ENCODE data around the gene MFAP3L.

Gene MFAP3L

DNA sequence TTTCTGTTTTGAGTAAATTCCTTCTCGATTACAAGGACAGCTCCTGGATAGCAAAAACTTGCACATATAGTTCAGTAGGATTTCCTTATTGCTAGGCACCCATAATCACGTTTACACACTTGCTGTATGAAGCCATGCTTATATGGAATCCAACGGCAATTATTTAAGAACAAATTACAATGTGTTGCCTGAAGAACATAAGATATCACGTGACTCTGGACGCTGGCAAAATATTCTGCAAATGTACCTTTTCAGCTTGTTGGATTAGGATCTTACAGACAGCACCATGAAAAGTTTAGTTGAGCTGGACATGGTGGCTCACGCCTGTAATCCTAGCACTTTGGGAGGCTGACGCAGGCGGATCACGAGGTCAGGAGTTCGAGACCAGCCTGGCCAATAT is 17.4 kb downstream of the MFAP3L start:
- Histone ChIP-seq H3K4me1 (ENCODE audit: insufficient read depth, low read length) (peaks cover 9% of the 10 kb centered on the region; the same call in 1 of the 2 replicates), H3K9ac (ENCODE audit: low read depth, low read length) (no peak overlapping the region), H3K9me3 (ENCODE audit: control insufficient read depth, insufficient read depth, low read length) (no peaks in the 10 kb centered on the region; the same call in 1 of the 2 replicates), H3K36me3 (ENCODE audit: insufficient read depth, low read length) (no peaks in the 10 kb centered on the region)

DNA sequence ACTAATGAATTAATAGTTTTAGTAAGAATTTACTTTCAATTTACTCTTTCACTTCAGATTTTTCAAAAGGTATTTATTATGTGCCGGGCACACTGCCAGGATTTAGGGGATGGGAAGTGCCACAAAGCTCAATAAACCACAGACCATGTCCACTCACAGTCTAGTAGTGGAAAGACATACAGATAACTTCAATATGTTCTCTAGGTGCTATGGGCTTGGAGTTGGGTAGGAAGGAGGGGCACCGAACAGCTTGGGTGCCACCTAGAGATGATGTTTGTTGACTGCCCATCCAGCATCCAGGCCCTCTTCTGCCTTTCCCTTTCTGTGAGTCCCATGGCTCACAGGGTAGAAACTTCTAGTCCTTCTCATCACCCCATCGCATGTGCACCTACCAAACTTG is 17.8 kb downstream of the MFAP3L start:
- no peaks in the 10 kb centered on the region; the same call in 1 of the 2 replicates for H3K9me3 ChIP-seq (ENCODE audit: control insufficient read depth, insufficient read depth, low read length)
- peaks cover 9% of the 10 kb centered on the region; the same call in 1 of the 2 replicates for H3K4me1 ChIP-seq (ENCODE audit: insufficient read depth, low read length)
- H3K9ac ChIP-seq (ENCODE audit: low read depth, low read length): no peak overlapping the region
- H3K36me3 ChIP-seq (ENCODE audit: insufficient read depth, low read length): no peaks in the 10 kb centered on the region

DNA sequence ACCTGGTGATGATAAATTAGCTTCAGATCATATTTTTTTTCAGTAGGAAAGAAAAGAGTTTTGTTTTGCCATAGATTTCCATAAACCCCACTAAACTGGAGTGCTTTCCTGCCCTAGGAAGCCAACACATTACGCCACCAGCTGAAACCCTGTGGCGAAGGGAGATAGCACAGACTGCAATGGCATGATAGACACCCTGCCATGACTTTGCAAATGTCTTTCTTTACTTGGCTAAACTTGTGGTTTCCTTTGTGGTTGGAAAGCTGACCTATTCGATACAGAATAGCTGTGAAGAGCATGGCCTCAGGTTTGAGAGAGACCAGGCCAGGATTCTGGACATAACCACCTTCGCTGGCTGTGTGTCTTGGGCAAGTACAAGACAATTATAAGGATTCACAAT is 19.1 kb downstream of the MFAP3L start:
- Histone ChIP-seq H3K4me1 (ENCODE audit: insufficient read depth, low read length) (peaks cover 11% of the 10 kb centered on the region), H3K9ac (ENCODE audit: low read depth, low read length) (no peak overlapping the region), H3K9me3 (ENCODE audit: control insufficient read depth, insufficient read depth, low read length) (no peaks in the 10 kb centered on the region; the same call in 1 of the 2 replicates), H3K36me3 (ENCODE audit: insufficient read depth, low read length) (no peaks in the 10 kb centered on the region)

DNA sequence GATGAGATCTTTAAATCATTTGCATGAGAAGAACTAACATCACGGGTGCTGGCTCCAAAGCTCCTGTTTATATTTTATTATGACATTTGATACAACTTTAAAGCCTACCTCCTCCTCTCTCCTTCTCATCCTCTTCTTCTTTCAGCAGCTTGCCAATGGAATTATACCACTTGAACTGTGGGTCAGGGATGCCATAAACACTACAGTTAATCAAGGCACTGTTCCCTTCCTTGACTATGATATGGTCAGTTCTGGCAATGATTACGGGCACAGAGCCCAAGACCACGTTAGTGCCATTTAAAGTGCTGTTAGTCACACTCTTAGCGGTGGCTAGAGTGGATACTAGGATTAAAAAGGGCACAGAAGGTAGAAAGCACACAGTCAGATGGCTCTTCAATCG is 20.7 kb downstream of the MFAP3L start:
- no peaks in the 10 kb centered on the region for H3K36me3 ChIP-seq (ENCODE audit: insufficient read depth, low read length)

DNA sequence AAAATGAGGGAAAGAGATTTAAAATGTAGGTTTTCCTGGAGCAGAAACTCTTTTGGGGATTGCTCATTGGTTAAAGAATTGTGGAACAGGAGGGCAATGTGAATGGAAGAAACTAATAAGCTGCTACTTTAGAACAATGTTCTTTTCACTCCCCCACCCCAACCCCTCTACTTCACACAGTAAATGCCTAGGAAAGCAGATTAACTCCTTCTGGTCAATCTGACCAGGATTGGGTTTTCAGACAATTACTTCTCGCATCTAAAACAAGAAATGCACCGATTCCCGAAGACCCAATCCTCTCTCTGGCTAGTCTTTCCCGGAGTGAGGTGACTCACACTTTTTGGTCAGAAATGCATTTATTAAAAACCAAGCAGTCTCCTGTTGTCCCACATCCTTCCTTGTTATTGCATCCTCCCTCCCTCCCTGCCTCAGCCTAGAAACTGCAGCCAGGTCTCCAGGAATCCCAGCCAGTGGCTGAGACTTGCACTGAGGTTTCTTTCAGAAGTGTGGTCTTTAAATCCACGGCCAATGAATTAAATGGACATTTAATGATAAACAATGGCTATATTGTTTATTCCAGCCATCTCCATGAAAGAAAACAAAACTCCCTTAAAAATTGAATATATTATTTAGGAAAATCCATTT is 21.4 kb downstream of the MFAP3L start:
- no peaks in the 10 kb centered on the region for H3K9me3 ChIP-seq (ENCODE audit: control insufficient read depth, insufficient read depth, low read length)
- peaks cover 18% of the 10 kb centered on the region for H3K4me1 ChIP-seq (ENCODE audit: insufficient read depth, low read length)

More for the DNA sequence above, 20.7 kb downstream of the MFAP3L start:
- no peaks in the 10 kb centered on the region for H3K9me3 ChIP-seq (ENCODE audit: control insufficient read depth, insufficient read depth, low read length)
- no peak overlapping the region for H3K9ac ChIP-seq (ENCODE audit: low read depth, low read length)
- peaks cover 18% of the 10 kb centered on the region for H3K4me1 ChIP-seq (ENCODE audit: insufficient read depth, low read length)

DNA sequence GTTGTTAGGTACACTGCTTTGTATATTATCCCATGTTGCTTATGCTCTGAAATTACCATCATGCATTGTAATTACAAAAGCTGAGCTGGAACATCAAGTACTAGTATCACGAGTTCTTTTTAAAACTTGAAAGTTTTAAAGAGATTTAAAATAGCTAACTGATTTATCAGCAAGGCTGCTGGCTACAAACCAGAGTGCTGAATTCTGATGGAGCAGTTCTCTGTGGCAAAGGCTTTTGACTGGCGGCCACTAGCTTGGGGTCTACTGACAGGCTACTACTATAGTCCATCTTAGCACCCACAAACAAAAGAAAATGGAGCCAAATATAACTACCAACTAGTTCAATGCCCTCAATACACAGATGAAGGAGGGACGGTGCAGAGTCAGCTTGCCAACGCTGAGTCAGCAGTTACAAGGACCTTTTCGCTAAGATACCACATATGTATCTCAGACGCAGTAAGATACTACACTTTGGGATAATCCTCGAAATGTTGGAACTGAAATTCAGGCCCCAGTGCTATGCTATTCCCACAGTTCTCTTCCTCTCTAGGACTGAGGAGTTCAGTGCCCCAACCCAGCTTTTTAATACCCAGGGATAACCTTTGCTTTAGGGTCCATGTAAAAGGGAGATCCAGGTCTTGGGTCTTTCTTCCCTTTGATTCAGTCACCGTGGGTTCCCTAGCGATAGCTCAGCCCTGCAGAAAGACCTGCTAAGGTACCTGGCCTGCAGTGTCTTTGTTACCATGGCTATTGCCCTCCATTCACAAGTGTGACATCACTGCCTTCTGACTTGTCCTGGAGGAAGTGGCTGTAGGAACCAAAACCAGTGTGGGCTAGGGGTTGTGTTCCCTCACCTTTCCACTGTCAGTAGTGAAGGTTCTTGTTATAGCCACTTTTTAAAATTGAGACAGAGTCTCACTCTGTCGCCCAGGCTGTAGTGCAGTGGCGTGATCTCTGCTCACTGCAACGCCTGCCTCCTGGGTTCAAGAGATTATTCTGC is 22.8 kb downstream of the MFAP3L start:
- peaks cover 18% of the 10 kb centered on the region for H3K4me1 ChIP-seq (ENCODE audit: insufficient read depth, low read length)
- no peaks in the 10 kb centered on the region for H3K9me3 ChIP-seq (ENCODE audit: control insufficient read depth, insufficient read depth, low read length)
- no peaks in the 10 kb centered on the region for H3K36me3 ChIP-seq (ENCODE audit: insufficient read depth, low read length)
- H3K9ac ChIP-seq (ENCODE audit: low read depth, low read length): no peak overlapping the region

More for the DNA sequence above, 21.4 kb downstream of the MFAP3L start:
- no peak overlapping the region for H3K9ac ChIP-seq (ENCODE audit: low read depth, low read length)
- no peaks in the 10 kb centered on the region for H3K36me3 ChIP-seq (ENCODE audit: insufficient read depth, low read length)

DNA sequence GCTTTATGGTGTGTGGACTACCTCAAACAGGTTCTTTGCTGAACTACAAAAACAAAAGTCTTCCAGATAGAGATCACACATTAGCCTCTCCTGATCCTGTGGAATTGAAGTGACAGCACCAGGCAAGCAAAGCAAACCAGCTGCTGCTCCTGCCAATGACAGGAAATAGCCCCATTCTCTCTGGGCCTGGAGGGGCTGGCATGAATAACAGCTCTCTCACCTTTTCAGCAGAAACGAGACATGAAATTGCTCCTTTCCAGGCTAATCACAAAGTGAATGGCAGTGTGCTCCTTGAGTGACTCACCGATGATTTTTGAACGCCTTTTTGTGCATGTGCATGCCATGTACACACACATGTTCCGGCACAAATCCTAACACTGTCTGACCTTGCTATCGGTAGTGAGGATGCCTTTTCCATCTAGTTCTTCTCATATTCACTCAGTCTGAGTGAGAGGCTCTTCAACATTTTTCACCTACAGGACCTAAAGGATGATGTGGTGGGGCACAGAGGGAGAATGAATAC is 24.4 kb downstream of the MFAP3L start:
- H3K9ac ChIP-seq (ENCODE audit: low read depth, low read length): no peak overlapping the region
- H3K36me3 ChIP-seq (ENCODE audit: insufficient read depth, low read length): no peaks in the 10 kb centered on the region
- no peaks in the 10 kb centered on the region for H3K9me3 ChIP-seq (ENCODE audit: control insufficient read depth, insufficient read depth, low read length)
- peaks cover 20% of the 10 kb centered on the region for H3K4me1 ChIP-seq (ENCODE audit: insufficient read depth, low read length)

DNA sequence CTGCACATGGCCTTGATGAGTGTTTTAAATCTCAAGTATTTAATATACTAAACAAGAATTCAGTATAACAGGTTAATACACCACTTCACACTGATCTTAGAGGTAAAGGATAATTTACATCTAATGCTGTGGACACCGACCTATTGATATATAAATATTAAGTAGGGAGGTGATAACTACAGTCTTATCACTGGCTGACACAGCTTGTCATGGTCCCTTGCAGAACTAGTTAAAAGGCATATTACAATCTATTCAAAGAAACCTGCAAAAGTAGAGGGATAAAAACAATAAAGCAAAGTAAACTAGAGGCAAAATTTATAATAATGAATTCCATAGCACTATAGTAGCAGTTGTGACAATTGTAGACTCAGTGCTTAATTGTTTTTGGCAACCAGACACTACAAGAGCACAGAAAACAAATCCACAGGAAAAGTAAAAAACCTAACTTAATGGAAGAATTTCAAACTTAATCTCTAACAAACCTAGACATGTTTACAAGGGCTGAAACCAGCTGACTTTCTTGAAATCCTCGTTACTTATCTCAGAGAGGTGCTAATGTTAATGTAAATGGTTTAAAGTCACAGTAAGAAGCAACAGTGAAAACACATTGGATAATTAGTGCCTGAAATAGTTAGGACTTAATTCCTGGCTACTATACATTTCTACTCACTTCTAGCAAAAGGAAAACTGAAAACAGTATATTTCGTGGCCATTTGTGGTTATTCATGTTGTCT is 25.0 kb downstream of the MFAP3L start:
- H3K36me3 ChIP-seq (ENCODE audit: insufficient read depth, low read length): no peaks in the 10 kb centered on the region
- H3K9me3 ChIP-seq (ENCODE audit: control insufficient read depth, insufficient read depth, low read length): no peaks in the 10 kb centered on the region
- no peak overlapping the region for H3K9ac ChIP-seq (ENCODE audit: low read depth, low read length)
- H3K4me1 ChIP-seq (ENCODE audit: insufficient read depth, low read length): peaks cover 26% of the 10 kb centered on the region

DNA sequence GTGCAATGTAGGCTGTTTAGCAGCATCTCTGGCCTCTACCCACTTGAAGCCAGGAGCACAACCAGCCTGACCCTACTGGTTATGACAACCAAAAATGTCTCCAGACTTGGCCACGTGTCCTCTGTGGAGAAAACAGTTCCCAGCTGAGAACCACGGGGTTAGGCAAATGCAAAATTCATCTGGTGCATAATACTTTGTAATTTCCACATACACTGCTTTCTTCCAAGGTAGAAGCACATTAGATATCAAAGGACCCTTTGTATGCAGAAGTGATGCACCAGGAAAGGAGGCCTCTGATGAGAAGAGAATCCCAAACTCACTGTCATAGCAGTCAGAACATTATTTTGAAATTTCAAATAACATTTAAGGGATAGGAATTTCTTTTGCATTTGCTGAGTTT is 26.3 kb downstream of the MFAP3L start:
- H3K36me3 ChIP-seq (ENCODE audit: insufficient read depth, low read length): no peaks in the 10 kb centered on the region
- H3K9ac ChIP-seq (ENCODE audit: low read depth, low read length): no peak overlapping the region
- H3K9me3 ChIP-seq (ENCODE audit: control insufficient read depth, insufficient read depth, low read length): no peaks in the 10 kb centered on the region
- peaks cover 23% of the 10 kb centered on the region for H3K4me1 ChIP-seq (ENCODE audit: insufficient read depth, low read length)

DNA sequence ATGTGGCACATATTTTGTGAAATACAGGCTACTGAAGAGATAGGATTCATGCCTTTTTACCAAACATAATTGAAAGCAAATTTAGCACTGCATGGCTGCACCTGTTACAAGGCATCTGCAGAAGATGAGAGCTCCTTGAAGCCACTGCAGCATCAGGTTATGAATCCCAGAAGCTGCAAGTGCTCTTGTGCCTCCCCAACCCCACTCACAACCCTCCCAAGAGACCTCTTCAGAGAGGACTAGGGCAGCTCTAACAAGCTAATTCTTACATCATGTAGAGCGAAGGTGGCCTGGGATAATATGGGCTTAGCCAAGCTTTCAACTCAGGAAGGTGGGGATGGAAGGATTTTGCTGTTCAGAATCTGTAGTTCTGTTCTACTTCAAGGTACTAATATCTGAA is 27.2 kb downstream of the MFAP3L start:
- no peaks in the 10 kb centered on the region for H3K9me3 ChIP-seq (ENCODE audit: control insufficient read depth, insufficient read depth, low read length)
- H3K9ac ChIP-seq (ENCODE audit: low read depth, low read length): no peak overlapping the region
- peaks cover 19% of the 10 kb centered on the region for H3K4me1 ChIP-seq (ENCODE audit: insufficient read depth, low read length)
- no peaks in the 10 kb centered on the region for H3K36me3 ChIP-seq (ENCODE audit: insufficient read depth, low read length)

DNA sequence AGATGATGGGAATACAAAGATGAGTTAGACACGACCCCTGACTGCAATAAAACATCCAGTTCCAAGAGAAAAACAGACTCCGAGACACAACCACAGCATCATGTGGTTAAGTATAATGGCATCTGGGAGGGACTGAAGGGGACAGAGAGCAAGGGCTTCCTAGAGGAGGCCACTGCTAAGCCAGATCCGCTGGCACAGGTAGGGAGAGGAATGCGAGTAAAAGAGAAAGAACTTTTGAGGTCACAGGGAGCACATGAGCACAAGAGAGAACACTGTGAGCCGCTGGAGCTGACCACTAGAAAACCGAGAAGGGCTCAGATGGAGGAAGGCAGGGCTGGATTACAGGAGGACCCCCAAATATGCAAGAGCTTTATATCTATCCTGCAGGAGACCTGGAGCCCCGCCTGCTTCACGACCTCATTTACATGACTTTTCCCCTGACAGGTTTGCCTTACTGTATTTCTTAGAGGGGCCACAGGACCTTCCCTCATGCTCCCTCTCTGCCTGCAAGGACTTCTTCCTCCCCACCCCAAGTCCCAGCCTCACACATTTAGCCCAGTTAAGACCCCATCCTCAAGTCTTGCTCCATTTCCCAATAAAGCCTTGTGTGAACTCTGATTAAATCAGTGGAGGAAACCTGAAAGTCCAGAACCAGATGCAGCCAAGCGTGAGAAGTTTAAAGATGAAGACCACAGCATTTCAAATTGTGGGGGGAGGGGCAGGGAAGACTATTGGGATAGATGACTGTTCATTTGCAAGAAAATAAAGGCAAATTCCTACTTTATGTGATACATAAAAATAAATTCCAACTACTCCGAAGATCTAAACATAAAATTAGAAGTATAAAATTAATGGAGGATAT is 29.6 kb downstream of the MFAP3L start:
- no peak overlapping the region for H3K9ac ChIP-seq (ENCODE audit: low read depth, low read length)
- peaks cover 12% of the 10 kb centered on the region for H3K4me1 ChIP-seq (ENCODE audit: insufficient read depth, low read length)
- no peaks in the 10 kb centered on the region for H3K9me3 ChIP-seq (ENCODE audit: control insufficient read depth, insufficient read depth, low read length)
- no peaks in the 10 kb centered on the region for H3K36me3 ChIP-seq (ENCODE audit: insufficient read depth, low read length)

DNA sequence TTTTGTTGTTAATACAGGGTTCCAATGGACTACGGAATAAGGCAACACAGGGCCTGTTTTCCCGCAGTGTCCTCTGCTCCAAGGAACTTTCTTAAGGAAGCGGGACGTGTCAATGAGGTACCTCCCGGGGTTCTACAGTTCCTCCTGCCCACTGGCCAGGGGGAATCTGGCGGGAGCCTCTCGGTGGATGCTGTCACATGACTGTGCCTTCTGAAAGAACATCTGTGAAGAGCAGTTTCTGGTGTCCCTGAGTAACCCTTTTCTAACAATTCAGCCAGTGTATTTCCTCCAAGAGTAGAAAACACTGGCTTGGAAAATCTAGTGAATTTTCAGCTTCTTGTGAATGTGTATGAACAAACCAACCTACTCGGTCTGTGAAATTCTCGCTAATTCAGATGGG is 32.7 kb downstream of the MFAP3L start:
- Histone ChIP-seq H3K4me1 (ENCODE audit: insufficient read depth, low read length) (peaks cover 11% of the 10 kb centered on the region), H3K9me3 (ENCODE audit: control insufficient read depth, insufficient read depth, low read length) (no peaks in the 10 kb centered on the region), H3K9ac (ENCODE audit: low read depth, low read length) (no peak overlapping the region), H3K36me3 (ENCODE audit: insufficient read depth, low read length) (no peaks in the 10 kb centered on the region; the same call in 1 of the 2 replicates)

DNA sequence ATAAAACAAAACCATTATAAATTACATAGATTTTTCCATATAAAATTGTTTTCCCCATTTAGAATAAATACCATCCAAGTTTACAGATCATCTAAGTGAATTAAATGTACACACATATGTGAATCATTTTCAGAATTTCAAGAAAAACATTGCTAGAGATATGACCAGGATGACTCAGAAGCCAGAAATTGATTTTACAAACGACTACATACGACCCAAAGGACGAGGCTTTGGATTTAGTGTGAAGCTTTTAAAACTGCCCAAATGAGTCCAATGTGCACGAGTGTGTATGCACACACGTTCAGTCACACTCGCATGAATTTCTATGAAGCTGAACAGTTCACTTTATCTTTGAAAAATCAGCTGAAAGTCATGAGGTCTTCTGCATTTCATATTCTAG is 37.9 kb downstream of the MFAP3L start:
- H3K4me1 ChIP-seq (ENCODE audit: insufficient read depth, low read length): peaks cover 13% of the 10 kb centered on the region
- H3K9ac ChIP-seq (ENCODE audit: low read depth, low read length): no peak overlapping the region
- H3K36me3 ChIP-seq (ENCODE audit: insufficient read depth, low read length): no peaks in the 10 kb centered on the region; the same call in 1 of the 2 replicates
- no peaks in the 10 kb centered on the region for H3K9me3 ChIP-seq (ENCODE audit: control insufficient read depth, insufficient read depth, low read length)

Measured in ES-I3 (cell line).